Adipose tissue (tissue), 3 donors: ENCODE data around the gene SPTBN5. TPM values are rescaled to one million over a fixed set of nuclear protein-coding genes. Genes with fewer than 3 reads are reported as not detected.

ENCODE experiments used
- H3K27ac ChIP-seq: one replicate; pipeline ENCODE4 v1.5.1; 2013; ENCODE audit warnings: low read depth, low read length
- WGBS, 3 donors: extraction: QIAGEN DNeasy Blood & Tissue Kit; methylation state at CpG; one replicate each; pipeline ENCODE4 v1.1.7; 2013; 5-methylcytosine and 5-hydroxymethylcytosine counted together
- polyA plus RNA-seq, 3 donors: library from polyadenylated mRNA; stranded (reverse); fragments of 200-250 nt; gene quantifications; one replicate each; pipeline ENCODE4 v1.2.3, GENCODE V29; 2013
- donor health status: healthy with polysubstance abuse.
- donor health status: Bipolar disorder and iron deficiency.
- donor health status: healthy.

The SPTBN5 gene
- polyA plus RNA-seq, 3 donors: 0.58 to 3.0 (median 1.9) TPM

GRCh38 chr15:41809526-41810220 is 84.2 kb downstream of the SPTBN5 start:
- no peak overlapping the region for H3K27ac ChIP-seq

GRCh38 chr15:41809121-41809520 is 84.7 kb downstream of the SPTBN5 start:
- whole genome bisulfite sequencing, 3 donors: 78 to 97% (median 88%) methylated on average over 2 of the region's 2 CpGs
- H3K27ac ChIP-seq: no peak overlapping the region

More at GRCh38 chr15:41809526-41810220, 84.2 kb downstream of the SPTBN5 start:
- 61 to 81% (median 65%) methylated on average over 12 of the region's 12 CpGs for WGBS, 3 donors

GRCh38 chr15:41806291-41807181 is 87.3 kb downstream of the SPTBN5 start:
- WGBS, 3 donors: 76 to 89% (median 87%) methylated on average over 10 of the region's 10 CpGs
- no peak overlapping the region for H3K27ac ChIP-seq

GRCh38 chr15:41805711-41806110 is 88.1 kb downstream of the SPTBN5 start:
- no peak overlapping the region for H3K27ac ChIP-seq
- 83 to 87% (median 86%) methylated on average over 3 of the region's 3 CpGs for WGBS, 3 donors

- H3K27ac ChIP-seq: no peak overlapping the region
- 55 to 71% (median 61%) methylated on average over 8 of the region's 8 CpGs for WGBS, 3 donors
Observed at GRCh38 chr15:41804916-41805666, 88.8 kb downstream of the SPTBN5 start.

GRCh38 chr15:41804361-41804760 is 89.5 kb downstream of the SPTBN5 start:
- H3K27ac ChIP-seq: no peak overlapping the region
- WGBS, 3 donors: 83 to 98% (median 84%) methylated on average over 2 of the region's 2 CpGs

- no peak overlapping the region for H3K27ac ChIP-seq
- WGBS, 3 donors: 96 to 100% (median 99%) methylated on average over 3 of the region's 3 CpGs
Observed at GRCh38 chr15:41801850-41802455, 91.9 kb downstream of the SPTBN5 start.

- 93 to 95% (median 93%) methylated on average over 3 of the region's 3 CpGs for WGBS, 3 donors
- no peak overlapping the region for H3K27ac ChIP-seq
Observed at GRCh38 chr15:41801185-41801584, 92.7 kb downstream of the SPTBN5 start.

GRCh38 chr15:41799488-41799805 is 94.4 kb downstream of the SPTBN5 start:
- H3K27ac ChIP-seq: no peak overlapping the region
- 84 to 88% (median 86%) methylated on average over 5 of the region's 5 CpGs for WGBS, 3 donors

GRCh38 chr15:41798607-41799487 is 95.0 kb downstream of the SPTBN5 start:
- WGBS, 3 donors: 87 to 93% (median 90%) methylated on average over 9 of the region's 9 CpGs
- no peak overlapping the region for H3K27ac ChIP-seq

Other genes with a start within 250 kb of the SPTBN5 start
- gene MGA, start 233.6 kb downstream of the SPTBN5 start, polyA plus RNA-seq: 1 to 10 TPM; 2.9 to 5.3 (median 3.4) TPM
- gene MAPKBP1, start 119.6 kb downstream of the SPTBN5 start, polyA plus RNA-seq: 10 to 100 TPM in 1 of 3 donors, 1 to 10 TPM in 2; 4.0 to 15.1 (median 8.7) TPM
- gene JMJD7, start 66.0 kb downstream of the SPTBN5 start, polyA plus RNA-seq: 10 to 100 TPM in 2 of 3 donors, 1 to 10 TPM in 1; 8.5 to 15.5 (median 10.3) TPM
- gene PLA2G4B, start 55.2 kb downstream of the SPTBN5 start, polyA plus RNA-seq: 1 to 10 TPM; 6.3 to 9.6 (median 7.3) TPM
- gene EHD4, start 78.5 kb upstream of the SPTBN5 start, polyA plus RNA-seq: 10 to 100 TPM in 2 of 3 donors, 1 to 10 TPM in 1; 5.5 to 23.6 (median 12.5) TPM
- not detected for gene PLA2G4E, start 127.0 kb upstream of the SPTBN5 start, polyA plus RNA-seq
- gene PLA2G4D, start 200.5 kb upstream of the SPTBN5 start, polyA plus RNA-seq: under 1 TPM in 1 of 3 donors, not detected in 2; 0.34 TPM